OCI-M1 (cell line): ENCODE measurements around the gene LRRC17.
"Not testable (repeated sequence)": the region's sequence is repeated elsewhere in the genome, so short reads cannot be mapped to it uniquely, and the experiment has no call there.

Experiments used
- DNase-seq: peaks from one replicate; lab custom pipeline; 2025; lab: John Stamatoyannopoulos, UW

The LRRC17 gene

DNA sequence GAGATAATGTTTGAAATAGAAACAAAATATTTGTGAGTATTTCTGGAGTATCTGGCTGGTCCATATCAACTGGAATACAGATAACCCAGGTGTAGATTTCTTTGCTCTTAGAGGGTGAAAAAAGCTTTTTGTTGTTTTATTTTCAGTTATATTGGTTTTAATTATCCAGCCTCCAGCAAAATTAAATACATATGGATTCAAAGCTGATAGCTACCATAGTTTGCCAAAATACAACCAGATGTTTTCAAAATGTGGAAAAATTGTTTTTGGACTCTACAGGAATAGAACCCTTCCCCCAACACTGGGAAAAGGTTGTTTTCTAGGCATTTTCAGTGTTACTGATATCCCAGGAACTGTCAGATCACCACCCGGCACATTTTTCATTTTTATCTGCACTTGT, 30.1 kb downstream of the LRRC17 start:
- no peak for DNase-seq

DNA sequence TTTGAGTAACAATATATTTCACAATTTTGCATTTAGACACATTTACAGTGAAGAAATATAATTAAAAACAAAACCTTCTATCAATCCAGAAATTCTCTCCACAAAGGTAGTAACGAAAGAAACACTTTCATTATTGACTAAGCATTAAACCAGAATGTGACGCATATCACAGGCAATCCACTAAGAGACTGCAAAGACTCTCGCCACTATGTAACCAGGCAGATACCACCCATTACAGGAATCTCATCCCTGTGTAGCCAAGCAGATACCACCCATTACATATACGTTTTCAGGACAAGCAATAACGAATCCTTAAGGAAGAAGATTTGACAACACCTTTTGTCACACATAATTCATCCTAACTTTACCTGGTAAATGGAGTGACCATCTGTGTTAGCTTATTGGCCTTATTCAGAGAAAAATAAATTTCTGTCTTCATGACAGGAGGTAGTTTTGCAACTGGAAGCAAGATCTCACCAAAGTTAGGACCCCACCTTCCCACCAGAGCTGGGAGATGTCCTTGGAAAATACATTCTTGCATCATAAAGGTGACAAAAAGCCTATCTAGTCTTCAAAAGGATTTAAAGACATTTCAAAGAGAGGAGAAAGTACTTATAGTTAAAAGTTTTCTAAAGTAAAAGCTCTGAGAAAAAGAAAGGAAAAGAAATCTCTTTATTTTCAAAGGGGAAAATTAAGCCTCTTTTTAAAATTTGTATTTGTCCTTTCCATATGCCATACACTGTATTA, 30.8 kb downstream of the LRRC17 start:
- no peak for DNase-seq

DNA sequence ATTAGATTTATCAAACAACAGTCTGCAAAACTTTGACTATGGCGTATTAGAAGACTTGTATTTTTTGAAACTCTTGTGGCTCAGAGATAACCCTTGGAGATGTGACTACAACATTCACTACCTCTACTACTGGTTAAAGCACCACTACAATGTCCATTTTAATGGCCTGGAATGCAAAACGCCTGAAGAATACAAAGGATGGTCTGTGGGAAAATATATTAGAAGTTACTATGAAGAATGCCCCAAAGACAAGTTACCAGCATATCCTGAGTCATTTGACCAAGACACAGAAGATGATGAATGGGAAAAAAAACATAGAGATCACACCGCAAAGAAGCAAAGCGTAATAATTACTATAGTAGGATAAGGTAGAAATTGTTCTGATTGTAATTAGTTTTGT, 31.4 kb downstream of the LRRC17 start:
- no peak for DNase-seq

DNA sequence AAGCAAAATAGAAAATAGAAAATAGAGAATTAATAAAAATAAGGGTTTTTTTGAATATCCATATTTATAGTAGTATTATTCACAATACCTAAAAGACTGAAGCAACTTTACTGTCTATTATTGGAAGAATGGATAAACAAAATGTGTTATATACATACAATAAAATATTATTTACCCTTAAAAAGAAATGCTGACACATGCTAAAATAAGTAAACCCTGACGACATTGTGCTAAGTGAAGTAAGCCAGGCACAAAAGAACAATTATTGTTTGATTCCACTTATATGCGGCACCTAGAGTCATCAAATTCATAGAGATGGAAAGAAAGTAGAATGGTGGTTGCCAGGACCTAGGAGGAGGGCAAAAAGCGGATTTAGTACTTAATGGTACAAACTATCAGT, 39.0 kb downstream of the LRRC17 start:
- DNase-seq, result no peak

DNA sequence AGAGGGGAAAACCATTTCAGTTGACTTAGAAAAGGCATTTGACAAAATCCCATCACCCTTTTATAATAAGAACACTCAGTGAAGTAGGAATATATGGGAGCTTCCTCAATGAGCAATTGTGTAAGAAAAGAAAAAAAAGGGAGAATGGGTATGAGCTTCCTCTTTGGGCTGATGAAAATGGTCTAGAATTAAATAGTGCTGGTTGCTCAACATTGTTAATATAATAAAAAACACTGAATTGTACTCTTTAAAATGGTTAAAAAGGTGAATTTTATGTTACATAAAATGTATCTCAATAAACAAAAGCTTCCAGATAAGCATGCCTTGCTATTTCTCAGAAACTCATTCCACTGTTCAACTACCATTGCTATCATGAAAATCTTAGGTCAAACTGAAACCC, 40.6 kb downstream of the LRRC17 start:
- DNase-seq, result peak; percentile 40

DNA sequence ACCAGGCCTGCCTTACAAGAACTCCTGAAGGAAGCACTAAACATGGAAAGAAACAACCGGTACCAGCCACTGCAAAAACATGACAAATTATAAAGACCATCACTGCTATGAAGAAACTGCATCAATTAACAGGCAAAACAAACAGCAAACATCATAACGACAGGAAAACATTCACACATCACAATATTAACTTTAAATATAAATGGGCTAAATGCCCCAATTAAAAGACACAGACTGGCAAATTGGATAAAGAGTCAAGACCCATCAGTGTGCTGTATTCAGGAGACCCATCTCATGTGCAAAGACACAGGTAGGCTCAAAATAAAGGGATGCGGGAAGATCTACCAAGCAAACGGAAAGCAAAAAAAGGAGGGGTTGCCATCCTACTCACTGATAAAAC, 41.6 kb downstream of the LRRC17 start:
- not testable (repeated sequence) for DNase-seq

DNA sequence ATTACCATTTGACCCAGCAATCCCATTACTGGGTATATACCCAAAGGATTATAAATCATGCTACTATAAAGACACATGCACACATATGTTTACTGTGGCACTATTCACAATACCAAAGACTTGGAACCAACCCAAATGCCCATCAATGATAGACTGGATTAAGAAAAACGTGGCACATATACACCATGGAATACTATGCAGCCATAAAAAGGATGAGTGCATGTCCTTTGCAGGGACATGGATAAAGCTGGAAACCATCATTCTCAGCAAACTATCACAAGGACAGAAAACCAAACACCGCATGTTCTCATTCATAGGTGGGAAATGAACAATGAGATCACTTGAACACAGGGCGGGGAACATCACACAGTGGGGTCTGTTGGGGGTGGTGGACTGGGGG, 45.2 kb downstream of the LRRC17 start:
- not testable (repeated sequence) for DNase-seq

DNA sequence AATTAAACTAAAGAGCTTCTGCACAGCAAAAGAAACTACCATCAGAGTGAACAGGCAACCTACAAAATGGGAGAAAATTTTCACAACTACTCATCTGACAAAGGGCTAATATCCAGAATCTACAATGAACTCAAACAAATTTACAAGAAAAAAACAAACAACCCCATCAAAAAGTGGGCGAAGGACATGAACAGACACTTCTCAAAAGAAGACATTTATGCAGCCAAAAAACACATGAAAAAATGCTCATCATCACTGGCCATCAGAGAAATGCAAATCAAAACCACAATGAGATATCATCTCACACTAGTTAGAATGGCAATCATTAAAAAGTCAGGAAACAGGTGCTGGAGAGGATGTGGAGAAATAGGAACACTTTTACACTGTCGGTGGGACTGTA, 49.2 kb downstream of the LRRC17 start:
- DNase-seq, result not testable (repeated sequence)

DNA sequence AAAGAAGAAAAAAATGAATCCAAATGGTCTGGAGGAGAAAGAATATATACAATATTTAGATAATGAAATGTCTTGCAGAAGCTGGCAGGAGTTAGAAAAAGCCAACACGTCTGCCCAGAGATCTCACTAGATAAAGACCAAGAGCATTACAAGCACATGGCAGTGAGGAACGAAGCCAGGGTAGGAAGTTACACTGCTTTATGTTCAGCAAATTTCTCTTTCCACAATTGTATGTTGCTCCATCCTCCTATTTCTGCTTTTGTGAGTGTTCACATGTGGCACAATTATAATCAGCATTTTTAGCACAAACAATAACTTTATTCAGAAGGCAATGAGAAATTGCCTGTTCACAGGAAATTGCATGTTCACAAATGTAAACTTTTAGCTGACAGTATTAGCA, 53.7 kb downstream of the LRRC17 start:
- DNase-seq, result no peak

DNA sequence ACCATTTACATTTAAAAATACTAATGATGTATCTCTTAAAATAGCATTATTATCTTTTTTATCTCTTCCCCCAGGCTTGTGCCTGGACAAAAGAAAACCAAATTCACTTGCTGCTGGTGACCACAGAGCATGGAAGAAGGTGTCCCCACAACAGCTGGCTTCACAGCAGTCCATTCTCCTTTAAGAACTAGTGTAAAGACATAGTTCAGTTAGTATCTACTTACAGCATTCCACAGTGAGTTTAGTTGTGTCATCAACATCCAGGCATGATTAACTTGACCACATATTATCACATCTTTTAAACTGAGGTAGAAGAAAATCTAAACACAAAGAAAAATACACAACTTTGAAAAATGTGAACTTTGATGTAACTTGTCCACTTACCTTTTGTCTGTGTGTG, 55.0 kb downstream of the LRRC17 start:
- DNase-seq, result peak; percentile 4

DNA sequence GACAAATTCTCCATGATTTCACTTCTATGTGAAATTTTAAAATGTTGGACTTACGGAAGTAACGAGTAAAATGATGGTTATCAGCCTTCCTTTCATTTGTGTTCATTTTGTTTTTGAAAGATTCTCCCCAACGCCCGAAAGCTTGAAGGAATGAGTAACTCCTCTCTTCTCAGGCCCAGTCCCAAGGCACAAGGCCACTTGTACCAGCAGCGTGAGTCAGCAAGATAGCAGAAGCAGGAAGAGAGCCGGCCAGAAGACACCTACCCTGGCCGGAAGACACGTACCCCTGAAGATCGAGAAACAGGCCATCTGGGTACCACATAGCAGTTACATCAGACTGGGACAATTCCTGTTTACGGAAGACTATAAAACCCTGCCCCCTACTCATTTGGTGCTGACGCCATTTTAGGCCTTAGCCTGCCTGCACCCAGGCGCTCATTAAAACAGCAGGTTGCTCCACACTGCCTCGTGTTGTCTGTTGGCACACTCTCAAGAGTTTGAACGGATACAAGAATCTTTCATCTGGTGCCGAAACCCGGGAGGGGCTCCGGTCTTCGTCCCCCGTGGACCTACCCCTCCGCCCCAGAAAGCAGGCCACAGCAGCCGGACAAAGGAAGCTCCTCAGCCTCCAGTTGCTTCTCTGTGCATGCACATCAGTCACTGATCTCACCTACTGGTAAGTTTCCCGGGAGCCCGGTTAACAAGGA, 60.4 kb downstream of the LRRC17 start:
- DNase-seq, result no peak

DNA sequence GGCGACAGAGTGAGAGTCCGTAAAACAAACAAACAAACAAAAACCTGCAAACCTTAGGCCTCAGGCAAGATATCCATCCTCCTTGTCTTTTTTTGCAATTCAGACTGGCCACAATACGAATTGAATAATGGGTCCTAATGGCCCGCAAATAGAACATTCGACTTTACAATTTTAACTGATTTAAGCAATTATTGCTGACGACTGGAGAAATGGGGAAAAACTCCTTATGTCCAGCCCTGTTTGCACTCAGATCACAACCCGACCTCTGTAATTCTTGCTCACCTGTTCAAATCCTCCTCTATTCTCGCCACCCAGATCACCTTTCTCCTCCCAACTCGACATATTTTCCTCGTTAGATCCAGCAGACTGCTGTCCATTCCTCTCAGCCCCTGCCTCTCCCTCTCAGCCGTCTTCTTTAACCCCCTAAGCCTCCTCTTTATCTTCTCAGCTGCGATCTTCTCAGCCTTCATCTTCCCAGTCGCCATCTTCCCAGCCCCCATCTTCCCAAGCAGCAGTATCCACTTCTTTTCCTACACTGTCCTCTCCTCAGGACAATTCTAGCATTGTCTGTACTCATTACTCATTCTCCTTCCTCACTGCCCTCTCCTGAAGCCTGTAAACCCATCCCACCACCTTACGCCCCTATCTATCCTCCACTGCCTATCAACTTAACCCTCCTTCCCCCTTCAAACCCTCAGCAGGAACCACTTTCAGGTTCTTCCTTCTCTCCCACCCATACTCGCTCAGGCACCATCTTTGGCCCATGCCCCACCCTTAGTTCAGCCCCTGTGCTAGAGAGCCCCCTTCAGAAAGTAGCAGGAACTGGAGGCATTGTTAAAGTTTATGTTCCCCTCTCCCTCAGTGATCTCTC, 61.8 kb downstream of the LRRC17 start:
- DNase-seq, result peak; percentile 62

DNA sequence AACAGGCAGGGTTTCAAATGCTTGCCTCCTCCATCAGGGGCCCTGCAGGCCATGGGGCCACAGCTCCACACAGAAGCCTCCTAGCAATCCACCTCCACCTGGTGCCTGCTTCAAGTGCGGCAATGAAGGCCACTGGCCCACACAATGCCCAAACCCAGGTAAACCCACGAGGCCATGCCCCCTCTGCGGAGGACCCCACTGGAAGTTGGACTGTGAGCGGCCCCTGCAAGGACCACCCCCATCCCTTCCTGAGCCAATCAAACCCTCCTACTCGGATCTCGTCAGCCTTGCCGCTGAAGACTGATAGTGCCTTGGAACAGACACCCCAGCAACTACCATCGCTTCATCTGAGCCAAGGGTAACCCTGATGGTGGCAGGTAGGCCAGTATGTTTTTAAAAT, 63.1 kb downstream of the LRRC17 start:
- no peak for DNase-seq

DNA sequence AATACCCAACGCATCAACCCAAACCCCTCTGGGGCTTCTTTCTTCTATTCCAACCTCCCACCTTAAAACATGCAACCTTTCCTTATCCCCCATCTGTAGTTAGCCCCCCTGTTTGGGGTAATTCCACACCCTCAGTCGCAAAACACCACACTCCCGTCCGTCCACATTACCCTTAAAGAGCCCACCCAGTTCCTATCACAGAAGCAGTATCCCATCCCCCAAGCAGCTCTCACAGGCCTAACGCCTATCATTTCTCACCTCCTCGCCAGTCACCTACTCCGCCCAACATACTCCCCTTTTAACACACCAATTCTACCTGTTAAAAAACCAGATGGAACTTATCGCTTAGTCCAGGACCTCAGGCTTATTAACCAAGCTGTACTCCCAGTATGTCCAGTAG, 63.7 kb downstream of the LRRC17 start:
- DNase-seq, result no peak

DNA sequence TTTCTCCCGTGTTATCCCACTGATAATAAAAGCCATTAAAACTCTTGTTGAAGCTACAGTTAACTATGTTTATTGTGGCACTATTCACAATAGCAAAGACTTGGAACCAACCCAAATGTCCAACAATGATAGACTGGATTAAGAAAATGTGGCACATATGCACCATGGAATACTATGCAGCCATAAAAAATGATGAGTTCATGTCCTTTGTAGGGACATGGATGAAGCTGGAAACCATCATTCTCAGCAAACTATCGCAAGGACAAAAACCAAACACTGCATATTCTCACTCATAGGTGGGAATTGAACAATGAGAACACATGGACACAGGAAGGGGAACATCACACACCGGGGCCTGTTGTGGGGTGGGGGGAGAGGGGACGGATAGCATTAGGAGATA, 64.8 kb downstream of the LRRC17 start:
- not testable (repeated sequence) for DNase-seq

DNA sequence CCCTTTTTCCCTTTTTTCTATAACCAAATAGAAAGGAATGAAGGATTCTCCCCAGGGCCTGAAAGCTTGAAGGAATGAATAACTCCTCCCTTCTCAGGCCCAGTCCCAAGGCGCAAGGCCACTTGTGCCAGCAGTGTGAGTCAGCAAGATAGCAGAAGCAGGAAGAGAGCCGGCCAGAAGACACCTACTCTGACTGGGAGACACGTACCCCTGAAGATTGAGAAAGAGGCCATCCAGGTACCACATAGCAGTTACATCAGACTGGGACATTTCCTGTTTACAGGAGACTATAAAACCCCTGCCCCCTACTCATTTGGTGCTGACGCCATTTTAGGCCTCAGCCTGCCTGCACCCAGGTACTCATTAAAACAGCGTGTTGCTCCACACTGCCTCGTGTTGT, 65.5 kb downstream of the LRRC17 start:
- DNase-seq, result peak; percentile 62

DNA sequence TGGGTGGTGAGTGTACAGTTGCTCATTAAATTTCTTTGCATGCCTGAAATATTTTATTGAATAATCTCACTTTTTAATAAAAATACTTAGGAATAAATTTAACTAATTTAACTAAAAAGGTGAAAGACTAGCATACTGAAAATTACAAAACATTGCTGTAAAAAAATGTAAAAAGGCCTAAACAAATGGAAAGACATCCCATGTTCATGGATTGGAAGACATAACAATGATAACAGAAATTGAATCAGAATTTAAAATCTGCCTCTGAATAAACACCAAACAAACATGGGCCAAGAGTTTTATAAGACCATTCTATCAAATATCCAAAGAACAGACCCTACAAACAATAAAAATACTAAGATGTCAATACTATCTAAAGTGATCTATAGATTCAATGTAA, 66.9 kb downstream of the LRRC17 start:
- no peak for DNase-seq

DNA sequence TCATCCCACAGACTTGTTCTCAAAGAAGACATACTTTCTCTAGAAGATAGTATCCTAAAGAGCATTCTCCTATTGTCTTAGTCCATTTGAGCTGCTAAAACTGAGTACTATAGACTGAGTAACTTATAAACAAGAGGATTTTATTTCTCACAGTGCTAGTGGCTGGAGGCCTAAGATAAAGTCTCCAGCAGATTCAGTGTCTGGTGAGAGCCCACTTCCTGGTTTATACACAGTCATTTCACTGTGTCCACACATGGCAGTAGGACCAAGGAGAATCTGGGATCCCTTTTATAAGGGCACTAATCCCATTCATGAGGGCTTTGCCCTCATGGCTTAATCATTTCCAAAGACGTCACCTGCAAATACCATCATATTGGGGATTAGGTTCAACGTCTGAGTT, 68.7 kb downstream of the LRRC17 start:
- peak; percentile 50 for DNase-seq

DNA sequence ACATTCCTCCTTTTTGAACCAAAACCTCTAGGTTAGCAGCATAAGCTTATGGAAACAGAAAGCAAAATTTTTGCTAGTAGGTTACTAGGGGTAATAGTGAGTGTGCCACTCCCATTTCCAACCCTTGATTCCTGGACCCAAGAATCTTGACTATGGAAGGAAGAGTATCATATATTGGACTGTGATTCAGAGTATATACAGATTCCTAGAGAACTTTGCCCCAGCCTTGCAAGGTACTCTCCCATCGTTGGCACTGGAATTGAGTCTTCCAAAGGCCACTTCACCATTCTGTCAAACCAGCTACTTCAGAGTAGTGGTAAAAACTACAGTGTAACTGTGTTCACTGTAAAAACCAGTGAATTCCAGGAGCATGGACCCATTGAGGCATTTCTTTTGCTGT, 69.4 kb downstream of the LRRC17 start:
- DNase-seq, result no peak

DNA sequence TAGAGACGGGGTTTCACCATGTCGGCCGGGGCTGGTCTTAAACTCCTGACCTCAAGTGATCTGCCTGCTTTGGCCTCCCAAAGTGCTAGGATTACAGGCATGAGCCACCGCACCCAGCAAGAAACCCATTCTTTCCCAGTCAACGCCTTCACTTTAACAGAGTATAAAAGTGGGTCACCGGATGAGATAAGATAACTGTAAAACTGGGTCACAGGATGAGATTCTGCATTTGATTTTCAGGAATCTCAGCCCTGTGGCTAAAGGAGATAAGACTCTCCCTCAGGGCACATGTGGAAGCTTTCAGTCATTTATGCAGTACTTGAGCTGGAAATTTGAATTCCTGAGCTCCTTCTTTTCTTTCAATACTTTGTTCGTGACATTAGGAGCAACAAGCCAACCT, 70.8 kb downstream of the LRRC17 start:
- peak; percentile 60 for DNase-seq

DNA sequence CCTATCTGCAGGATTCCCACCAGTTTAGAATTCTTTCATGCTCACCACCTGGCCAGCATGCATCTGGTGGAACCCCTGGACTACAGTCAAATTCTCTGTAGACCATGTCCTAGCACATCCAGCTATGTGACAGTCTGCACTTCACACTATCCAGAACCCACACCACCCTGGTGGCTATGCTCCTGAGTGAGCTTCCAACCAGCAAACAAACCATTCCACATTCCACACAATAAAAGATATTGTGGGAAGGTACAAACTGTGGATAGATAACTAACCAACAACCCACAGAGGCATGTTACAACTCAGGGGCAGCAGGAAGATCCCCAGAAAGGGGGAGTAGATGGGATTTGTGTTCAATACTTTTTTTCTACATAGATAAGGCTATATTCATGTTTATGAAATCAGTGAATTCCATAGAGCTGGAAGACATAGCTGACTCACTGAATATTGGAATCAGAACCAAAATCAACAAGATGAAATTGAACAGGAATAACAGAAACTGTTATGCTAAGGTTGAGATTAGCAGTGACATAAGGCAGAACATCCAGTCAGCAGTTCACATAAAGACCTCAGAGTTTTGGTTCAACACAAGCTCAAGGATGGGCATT, 72.5 kb downstream of the LRRC17 start:
- DNase-seq, result no peak

DNA sequence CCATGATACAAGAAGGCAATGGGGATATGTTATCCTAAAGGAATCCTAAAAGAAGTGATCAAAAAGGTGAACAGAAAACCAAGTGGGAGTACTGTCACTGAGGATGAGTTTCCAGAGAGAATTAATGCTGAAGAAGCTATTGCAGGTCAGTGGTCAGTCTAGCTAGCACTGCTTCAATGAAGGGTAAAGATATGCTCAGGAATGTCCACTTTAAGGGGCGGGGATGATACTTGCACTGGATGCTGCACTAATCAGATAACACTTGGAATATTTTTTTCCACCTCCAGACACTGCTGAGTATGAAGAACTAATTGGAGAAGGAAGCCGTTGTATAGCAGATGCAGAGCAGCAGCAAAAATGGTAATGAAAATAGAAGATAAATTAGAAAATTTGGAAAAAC, 75.3 kb downstream of the LRRC17 start:
- no peak for DNase-seq
